Motor neuron (in vitro differentiated cells): ENCODE data around the gene PPM1E. TPM values are rescaled to one million over a fixed set of nuclear protein-coding genes. Genes with fewer than 3 reads are reported as not detected.
A peak's percentile ranks its signal among the peaks of the same experiment; 100 is the strongest.

Source experiments
- ATAC-seq, 8 experiments: fragments of 200-7000 bp; cut with Tn5 transposase; replicated peaks in 6 of 8; 2 replicates each; pipeline ENCODE4 v1.8.0; 2021; ENCODE audit warnings: mild to moderate bottlenecking in 8 of 8, moderate library complexity in 8 of 8
- H3K27ac ChIP-seq, 2 donors: fragments of 250-450 bp; sonication (Bioruptor Pico); 2 replicates each; pipeline ENCODE4 v1.9.0; 2021; ENCODE audit warnings: antibody characterized with exemption in 2 of 2, mild to moderate bottlenecking in 2 of 2, moderate library complexity in 1 of 2
- H3K4me1 ChIP-seq, 2 donors: fragments of 250-450 bp; sonication (Bioruptor Pico); replicated peaks in 1 of 2; 2 replicates each; pipeline ENCODE4 v1.6.1; 2021; ENCODE audit warnings: antibody characterized with exemption in 2 of 2, mild to moderate bottlenecking in 2 of 2, moderate library complexity in 1 of 2
- H3K4me3 ChIP-seq, 5 donors: fragments of 250-450 bp; sonication (Bioruptor Pico); 2 replicates each; pipeline ENCODE4 v1.9.0; 2021; ENCODE audit warnings: antibody characterized with exemption in 5 of 5, mild to moderate bottlenecking in 5 of 5, moderate library complexity in 4 of 5
- WGBS, 10 experiments: fragments of 450-650 bp; shearing (Covaris generic); methylation state at CpG; one replicate each; pipeline ENCODE4 v1.0.0; 2022; 5-methylcytosine and 5-hydroxymethylcytosine counted together
- in situ Hi-C, 9 experiments: fragments of 400-800 bp; cut with MboI; loops; one replicate each; pipeline ENCODE4 v1.15.0; 2021; ENCODE audit warnings: low sequenced_read_pairs in 9 of 9, low pct_unique_long_range_greater_than_20kb in 2 of 9; ENCODE audit not compliant: unreplicated experiment in 9 of 9
- total RNA-seq, 8 experiments: library from RNA; unstranded; fragments of 300-600 nt; gene quantifications; 2 replicates each; pipeline versions ENCODE4 v1.2.3 to v1.2.4, GENCODE V29; 2022

Gene PPM1E
- total RNA-seq, 8 experiments from 2014 or later: 0.51 to 23.1 (median 15.1) TPM

- WGBS, 10 experiments: 7 to 82% (median 43%) methylated on average over 3 to 7 of the region's 7 CpGs
- Histone ChIP-seq H3K4me1 (peaks cover 13 to 29% of the 10 kb centered on the region in 2 donors), H3K27ac (no peak overlapping the region), H3K4me3 (no peak overlapping the region)
- peak in 7 of 8 experiments; percentile 20 to 64 (median 55) for ATAC-seq
- in situ Hi-C loops: no loop called here
Measured at GRCh38 chr17:58970609-58971450, 215.2 kb downstream of the PPM1E start.

- no peak for ATAC-seq
- 64 to 100% (median 96%) methylated on average over 1 to 2 of the region's 2 CpGs for WGBS, 10 experiments
- in situ Hi-C loops: no loop called here
- H3K27ac ChIP-seq: no peak overlapping the region
- peaks cover 10 to 18% of the 10 kb centered on the region in 2 donors for H3K4me1 ChIP-seq
- no peak overlapping the region for H3K4me3 ChIP-seq
Measured at GRCh38 chr17:58974354-58974753, 218.7 kb downstream of the PPM1E start.

GRCh38 chr17:58976541-58976940 lies 220.9 kb downstream of the PPM1E start:
- Histone ChIP-seq H3K4me1 (no peaks in the 10 kb centered on the region), H3K4me3 (no peak overlapping the region), H3K27ac (no peak overlapping the region)
- in situ Hi-C loops: no loop called here
- 44 to 100% (median 81%) methylated on average over 1 to 3 of the region's 3 CpGs for WGBS, 10 experiments
- no peak for ATAC-seq

- 35 to 100% (median 86%) methylated on average over 1 to 3 of the region's 3 CpGs; no CpG with 5 or more reads in 3 of the 10 experiments for WGBS, 10 experiments
- in situ Hi-C loops: no loop called here
- Histone ChIP-seq H3K4me1 (no peaks in the 10 kb centered on the region), H3K27ac (no peak overlapping the region), H3K4me3 (no peak overlapping the region)
- no peak for ATAC-seq
Measured at GRCh38 chr17:58980706-58981481, 225.2 kb downstream of the PPM1E start.

GRCh38 chr17:58982626-58983025 lies 227.0 kb downstream of the PPM1E start:
- H3K4me3 ChIP-seq: no peak overlapping the region
- H3K4me1 ChIP-seq: no peaks in the 10 kb centered on the region
- H3K27ac ChIP-seq: no peak overlapping the region
- ATAC-seq: no peak
- in situ Hi-C loops: no loop called here
- 79 to 100% (median 88%) methylated on average over 1 to 3 of the region's 3 CpGs; no CpG with 5 or more reads in 2 of the 10 experiments for WGBS, 10 experiments

GRCh38 chr17:58985367-58985766 lies 229.7 kb downstream of the PPM1E start:
- WGBS, 10 experiments: 56 to 100% (median 84%) methylated on average over 1 to 6 of the region's 6 CpGs; no CpG with 5 or more reads in 1 of the 10 experiments
- ATAC-seq: no peak
- in situ Hi-C loops: no loop called here
- Histone ChIP-seq H3K4me1 (no peaks in the 10 kb centered on the region), H3K4me3 (no peak overlapping the region), H3K27ac (no peak overlapping the region)

GRCh38 chr17:58985971-58986370 lies 230.3 kb downstream of the PPM1E start:
- H3K27ac ChIP-seq: no peak overlapping the region
- no peak for ATAC-seq
- WGBS, 10 experiments: 88 to 100% (median 94%) methylated on average over 1 to 5 of the region's 6 CpGs; no CpG with 5 or more reads in 5 of the 10 experiments
- no peak overlapping the region for H3K4me3 ChIP-seq
- H3K4me1 ChIP-seq: no peaks in the 10 kb centered on the region
- in situ Hi-C loops: no loop called here

GRCh38 chr17:58989629-58990028 lies 234.0 kb downstream of the PPM1E start:
- in situ Hi-C loops: loop anchor here in 1 of 9 experiments (10.0 kb wide), 1 partner anchor 275 kb away; no protein-coding TSS in a partner anchor

GRCh38 chr17:58991718-58992331 lies 236.2 kb downstream of the PPM1E start:
- no peak overlapping the region for H3K27ac ChIP-seq
- H3K4me3 ChIP-seq: no peak overlapping the region
- in situ Hi-C loops: loop anchor here in 1 of 9 experiments (10.0 kb wide), 1 partner anchor 277 kb away; no protein-coding TSS in a partner anchor
- ATAC-seq: peak in 2 of 8 experiments; percentile 15 to 70
- 8 to 100% (median 75%) methylated on average over 1 to 3 of the region's 4 CpGs; no CpG with 5 or more reads in 2 of the 10 experiments for WGBS, 10 experiments
- H3K4me1 ChIP-seq: peaks cover 0 to 4% of the 10 kb centered on the region in 2 donors

More at GRCh38 chr17:58989629-58990028, 234.0 kb downstream of the PPM1E start:
- WGBS, 10 experiments: 42 to 100% (median 67%) methylated on average over 2 of the region's 2 CpGs; no CpG with 5 or more reads in 1 of the 10 experiments
- Histone ChIP-seq H3K4me1 (peaks cover 0 to 4% of the 10 kb centered on the region in 2 donors), H3K27ac (no peak overlapping the region), H3K4me3 (no peak overlapping the region)
- no peak for ATAC-seq

GRCh38 chr17:58993311-58993710 lies 237.7 kb downstream of the PPM1E start:
- in situ Hi-C loops: loop anchor here in 1 of 9 experiments (10.0 kb wide), 1 partner anchor 279 kb away; no protein-coding TSS in a partner anchor
- H3K4me1 ChIP-seq: peaks cover 0 to 4% of the 10 kb centered on the region in 2 donors
- no peak for ATAC-seq
- H3K27ac ChIP-seq: no peak overlapping the region
- H3K4me3 ChIP-seq: no peak overlapping the region
- 69 to 100% (median 83%) methylated on average over 1 to 5 of the region's 5 CpGs; no CpG with 5 or more reads in 3 of the 10 experiments for WGBS, 10 experiments

GRCh38 chr17:58995247-58995940 lies 239.7 kb downstream of the PPM1E start:
- H3K4me1 ChIP-seq: peaks cover 0 to 4% of the 10 kb centered on the region in 2 donors
- no peak for ATAC-seq
- H3K4me3 ChIP-seq: no peak overlapping the region
- H3K27ac ChIP-seq: no peak overlapping the region
- 79 to 100% (median 100%) methylated on average over 2 to 7 of the region's 7 CpGs; no CpG with 5 or more reads in 2 of the 10 experiments for WGBS, 10 experiments
- in situ Hi-C loops: loop anchor here in 1 of 9 experiments (10.0 kb wide), 1 partner anchor 281 kb away; no protein-coding TSS in a partner anchor

GRCh38 chr17:58996968-58997367 lies 241.3 kb downstream of the PPM1E start:
- Histone ChIP-seq H3K4me1 (peaks cover 0 to 4% of the 10 kb centered on the region in 2 donors), H3K4me3 (no peak overlapping the region), H3K27ac (no peak overlapping the region)
- 85 to 100% (median 97%) methylated on average over 2 to 4 of the region's 4 CpGs for WGBS, 10 experiments
- ATAC-seq: no peak
- in situ Hi-C loops: loop anchor here in 1 of 9 experiments (10.0 kb wide), 1 partner anchor 282 kb away; no protein-coding TSS in a partner anchor
